MCF 10A (cell line): ENCODE measurements around the gene COPZ2. TPM values are rescaled to one million over a fixed set of nuclear protein-coding genes. Genes with fewer than 3 reads are reported as not detected.
"Not testable (repeated sequence)": the region's sequence is repeated elsewhere in the genome, so short reads cannot be mapped to it uniquely, and the experiment has no call there.

ENCODE experiments used
- BruUV-seq: library from RNA; stranded (reverse); fragments of 400-500 nt; replicated peaks from 2 replicates; lab custom pipeline; 2021; lab: Mats Ljungman, UMichigan
- CTCF ChIA-PET: fragments of 300-600 bp; sonication (Branson Sonifier 250); formaldehyde crosslinking; extraction: SDS; loops from one replicate; lab custom pipeline; 2021; ENCODE audit warnings: antibody characterized with exemption, inconsistent platforms; lab: Yijun Ruan, JAX
- POLR2A ChIA-PET: fragments of 300-600, 350-650 bp; sonication (Branson Sonifier 250); formaldehyde crosslinking; extraction: SDS; loops from one replicate; lab custom pipeline; 2020; ENCODE audit warnings: antibody characterized with exemption, inconsistent platforms; lab: Yijun Ruan, JAX
- DNase-seq: peaks from one replicate; pipeline ENCODE4 v3.0.0-alpha.2; 2018; ENCODE audit not compliant: unreplicated experiment
- H3K27ac Mint-ChIP-seq: one replicate; pipeline ENCODE4 v1.8.0; 2022; ENCODE audit warnings: mild to moderate bottlenecking, low read depth, mixed read lengths; ENCODE audit not compliant: unreplicated experiment
- H3K27me3 Mint-ChIP-seq: one replicate; pipeline ENCODE4 v1.8.0; 2022; ENCODE audit warnings: mixed read lengths; ENCODE audit not compliant: insufficient read depth, unreplicated experiment
- H3K36me3 Mint-ChIP-seq: one replicate; pipeline ENCODE4 v1.8.0; 2022; ENCODE audit warnings: mild to moderate bottlenecking, moderate library complexity, mixed read lengths; ENCODE audit not compliant: insufficient read depth, unreplicated experiment
- H3K4me1 Mint-ChIP-seq: one replicate; pipeline ENCODE4 v1.8.0; 2022; ENCODE audit warnings: mixed read lengths; ENCODE audit not compliant: insufficient read depth, unreplicated experiment
- H3K4me3 Mint-ChIP-seq: one replicate; pipeline ENCODE4 v1.8.0; 2022; ENCODE audit warnings: mild to moderate bottlenecking, moderate library complexity, mixed read lengths; ENCODE audit not compliant: unreplicated experiment
- H3K9me3 Mint-ChIP-seq: one replicate; pipeline ENCODE4 v1.8.0; 2022; ENCODE audit warnings: mixed read lengths; ENCODE audit not compliant: unreplicated experiment
- CTCF ChIP-seq: fragments of 200-600 bp; IDR thresholded peaks from one replicate; pipeline ENCODE4 v1.8.0; 2022; ENCODE audit warnings: antibody characterized with exemption, mild to moderate bottlenecking; ENCODE audit not compliant: unreplicated experiment
- intact Hi-C: fragments of 100-400 bp; cut with micrococcal nuclease; formaldehyde crosslinking; loops from 2 replicates; pipeline ENCODE4 v1.14.1; 2022
- total RNA-seq: library from RNA; stranded (reverse); gene quantifications from 2 replicates; pipeline ENCODE4 v1.2.3, GENCODE V29; 2022

COPZ2 gene
- total RNA-seq, 1 experiment from 2014 or later = not detected

DNA sequence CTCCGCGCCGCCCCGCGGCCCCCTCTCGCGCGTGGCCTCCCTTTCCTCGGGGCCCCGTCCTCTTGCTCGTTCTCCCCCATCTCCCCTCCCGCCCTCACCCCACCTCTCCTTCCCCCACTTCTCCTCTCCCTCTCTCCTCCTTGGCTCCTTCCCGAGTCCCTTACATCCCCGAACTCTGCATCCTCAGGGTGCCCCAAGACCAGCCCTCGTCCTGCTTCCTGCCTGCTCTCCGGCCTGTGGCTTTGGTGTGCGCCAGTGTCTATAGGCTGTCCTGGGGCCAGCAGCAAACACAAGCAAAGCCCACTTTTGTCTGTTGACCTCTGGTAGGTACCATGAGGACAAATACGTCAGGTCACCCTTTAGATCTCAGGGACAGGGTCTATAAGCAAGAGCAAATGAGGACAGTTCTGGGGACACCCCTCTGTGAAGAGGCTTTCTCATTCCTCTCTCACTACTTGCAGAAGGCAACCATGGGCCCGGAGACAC is 284 bp upstream of the COPZ2 start:
- no peaks in the 10 kb centered on the region for H3K9me3 Mint-ChIP-seq
- intact Hi-C loops = no loop called here
- DNase-seq = no peak
- H3K36me3 Mint-ChIP-seq = no peaks in the 10 kb centered on the region
- no peaks in the 10 kb centered on the region for H3K27me3 Mint-ChIP-seq
- ChIA-PET CTCF (interaction anchor here (1.8 kb wide), 1 partner anchor 11 kb away, joined by 9 read pairs; no protein-coding TSS in a partner anchor), POLR2A (no interaction called here)
- no peaks in the 10 kb centered on the region for H3K4me1 Mint-ChIP-seq
- no TSS peak for BruUV-seq
- H3K27ac Mint-ChIP-seq = no peak overlapping the region
- no peak for TF ChIP-seq CTCF
- peak overlapping the region; percentile 63 for H3K4me3 Mint-ChIP-seq

- TF ChIP-seq CTCF = no peak
- POLR2A ChIA-PET = interaction anchor here (0.6 to 1.8 kb wide), 6 partner anchors 9 to 95 kb away, joined by 3 to 8 read pairs (median 4); partner anchors contain the start of genes NFE2L1 and PNPO
- no peaks in the 10 kb centered on the region for H3K36me3 Mint-ChIP-seq
- intact Hi-C loops = no loop called here
- no TSS peak for BruUV-seq
- CTCF ChIA-PET = interaction anchor here (0.6 to 2.3 kb wide), 2 partner anchors 9 to 61 kb away, joined by 3 to 13 read pairs; no protein-coding TSS in a partner anchor
- no peak overlapping the region for H3K4me3 Mint-ChIP-seq
- H3K4me1 Mint-ChIP-seq = no peaks in the 10 kb centered on the region
- no peak for DNase-seq
- no peaks in the 10 kb centered on the region for H3K27me3 Mint-ChIP-seq
- no peaks in the 10 kb centered on the region for H3K9me3 Mint-ChIP-seq
- no peak overlapping the region for H3K27ac Mint-ChIP-seq
These were observed 933 bp downstream of the COPZ2 start for GRCh38 chr17:48036693-48037035.

DNA sequence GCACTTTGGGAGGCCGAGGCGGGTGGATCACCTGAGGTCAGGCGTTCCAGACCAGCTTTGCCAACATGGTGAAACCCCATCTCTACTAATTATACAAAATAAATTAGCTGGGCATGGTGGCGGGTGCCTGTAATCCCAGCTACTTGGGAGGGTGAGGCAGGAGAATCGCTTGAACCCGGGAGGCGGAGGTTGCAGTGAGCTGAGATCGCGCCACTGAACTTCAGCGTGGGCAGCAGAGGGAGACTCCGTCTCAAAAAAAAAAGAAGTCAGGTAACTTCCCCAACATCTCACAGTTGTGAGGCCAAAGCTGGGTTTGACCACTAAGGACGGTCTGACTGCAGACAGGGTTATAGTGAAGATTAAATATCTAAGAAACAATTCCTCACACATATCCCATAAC is 2.9 kb downstream of the COPZ2 start:
- ChIA-PET CTCF (interaction anchor here (0.7 to 2.3 kb wide), 2 partner anchors 8 to 43 kb away, joined by 3 to 13 read pairs; no protein-coding TSS in a partner anchor), POLR2A (interaction anchor here (0.6 to 1.6 kb wide), 3 partner anchors 12 to 67 kb away, joined by 3 to 5 read pairs (median 3); partner anchors contain the start of gene NFE2L1)
- H3K4me1 Mint-ChIP-seq = peaks cover 11% of the 10 kb centered on the region
- H3K36me3 Mint-ChIP-seq, intact Hi-C loops, H3K27ac Mint-ChIP-seq, DNase-seq, H3K27me3 Mint-ChIP-seq, BruUV-seq, H3K4me3 Mint-ChIP-seq, H3K9me3 Mint-ChIP-seq: not testable (repeated sequence)

DNA sequence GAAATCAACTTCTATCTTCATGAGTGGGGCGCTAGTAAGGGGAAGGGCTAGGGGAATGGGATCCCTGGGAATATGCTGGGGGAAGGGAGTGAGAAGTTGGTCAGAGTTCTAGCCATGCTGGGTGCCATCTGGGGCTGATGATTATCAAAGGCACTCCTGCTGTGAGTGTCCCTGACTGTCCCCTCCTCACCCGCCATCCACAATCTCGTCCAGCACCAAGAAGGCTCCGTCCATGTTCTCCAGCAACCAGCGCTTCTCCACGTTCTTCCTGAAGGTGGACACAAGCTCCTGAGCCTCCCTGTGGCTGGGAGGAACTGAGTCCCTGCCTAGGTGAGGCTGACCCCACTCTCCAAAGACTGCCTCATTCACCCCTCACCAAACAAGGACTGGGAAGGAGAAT is 5.6 kb downstream of the COPZ2 start:
- Mint-ChIP-seq H3K27me3 (no peaks in the 10 kb centered on the region), H3K36me3 (no peaks in the 10 kb centered on the region), H3K4me3 (no peak overlapping the region), H3K27ac (no peak overlapping the region), H3K4me1 (peaks cover 15% of the 10 kb centered on the region), H3K9me3 (no peaks in the 10 kb centered on the region)
- ChIA-PET POLR2A (interaction anchor here (0.7 to 3.5 kb wide), 4 partner anchors 15 to 1160 kb away, joined by 4 to 92 read pairs (median 6); partner anchors contain the start of genes NFE2L1 and SNX11), CTCF (interaction anchor here (0.5 to 7.1 kb wide), 3 partner anchors 12 to 994 kb away, joined by 3 to 202 read pairs (median 9); no protein-coding TSS in a partner anchor)
- no TSS peak for BruUV-seq
- intact Hi-C loops = no loop called here
- DNase-seq = no peak
- TF ChIP-seq CTCF = no peak
